Ovary (tissue), 3 donors: ENCODE results near the gene SH3BP4.

Experiments
- CTCF ChIP-seq, 3 donors: fragments of 450-650 bp in 2 of 3; fragments of 200-600 bp in 1 of 3; IDR thresholded peaks; one replicate each; pipeline versions ENCODE4 v1.5.1 to v1.8.0; 2016 to 2022; ENCODE audit warnings: antibody characterized with exemption in 3 of 3, mild to moderate bottlenecking in 1 of 3
- EP300 ChIP-seq: sonication (generic); formaldehyde crosslinking; IDR thresholded peaks from one replicate; pipeline ENCODE4 v1.6.1; 2017; ENCODE audit warnings: antibody characterized with exemption
- POLR2A ChIP-seq: fragments of 450-650 bp; IDR thresholded peaks from one replicate; pipeline ENCODE4 v1.6.1; 2017; ENCODE audit warnings: antibody characterized with exemption, mild to moderate bottlenecking, moderate library complexity
- donor health status: DM: no; HTN: no; CAD: no.

GRCh38 chr2:235000426-235001236, 48.8 kb downstream of the SH3BP4 start:
- TF ChIP-seq POLR2A (no peak), CTCF (IDR thresholded peaks at IDR 0.05) (no peak), EP300 (no peak)
